WERI-Rb-1 (cell line): ENCODE data around the gene TBC1D32.
"Not testable (repeated sequence)": the region's sequence is repeated elsewhere in the genome, so short reads cannot be mapped to it uniquely, and the experiment has no call there.

ENCODE experiments used
- DNase-seq: peaks from one replicate; pipeline ENCODE4 v3.0.0-alpha.2; 2020
- H3K27ac ChIP-seq: fragments of 250-450 bp; sonication (Bioruptor Pico); 2 replicates; pipeline ENCODE4 v1.5.1; 2020; ENCODE audit warnings: mild to moderate bottlenecking, moderate library complexity
- H3K27me3 ChIP-seq: fragments of 250-450 bp; sonication (Bioruptor Pico); 2 replicates; pipeline ENCODE4 v1.5.1; 2021; ENCODE audit warnings: mild to moderate bottlenecking, low read depth, moderate library complexity; ENCODE audit not compliant: insufficient read depth, severe bottlenecking
- H3K36me3 ChIP-seq: fragments of 250-450 bp; sonication (Bioruptor Pico); 2 replicates; pipeline ENCODE4 v1.5.1; 2020; ENCODE audit warnings: mild to moderate bottlenecking, moderate library complexity
- H3K4me3 ChIP-seq: 2 replicates; pipeline ENCODE4 v1.5.1; 2011; ENCODE audit warnings: low read depth, mild to moderate bottlenecking, control low read depth, low read length
- H3K9me3 ChIP-seq: fragments of 250-450 bp; sonication (Bioruptor Pico); 2 replicates; pipeline ENCODE4 v1.5.1; 2021; ENCODE audit warnings: mild to moderate bottlenecking, moderate library complexity; ENCODE audit not compliant: severe bottlenecking
- CTCF ChIP-seq: IDR thresholded peaks from 2 replicates; pipeline ENCODE4 v1.5.1; 2011; ENCODE audit warnings: low read depth, mild to moderate bottlenecking, control low read depth, inconsistent platforms, low read length

The TBC1D32 gene

GRCh38 chr6:121334299-121335086 is at the start of gene TBC1D32:
TSS of gene TBC1D32 (minus strand) at chr6:121334480. CDS start at chr6:121334430, 50 bp downstream.
- peak within 1 kb of the TSS; percentile 54 for H3K4me3 ChIP-seq
- no peaks in the 10 kb centered on the region for H3K36me3 ChIP-seq
- H3K27ac ChIP-seq, result peak within 1 kb of the TSS; percentile 81
- peak; percentile 92 for DNase-seq
- H3K27me3 ChIP-seq, result no peaks in the 10 kb centered on the region
- no peaks in the 10 kb centered on the region for H3K9me3 ChIP-seq
- TF ChIP-seq CTCF, result no peak

- Histone ChIP-seq H3K27me3 (no peaks in the 10 kb centered on the region), H3K4me3 (no peak overlapping the region), H3K27ac (no peak overlapping the region), H3K9me3 (no peaks in the 10 kb centered on the region), H3K36me3 (no peaks in the 10 kb centered on the region)
- TF ChIP-seq CTCF, result no peak
- DNase-seq, result no peak
Measured at GRCh38 chr6:121383478-121383877, 49.2 kb upstream of the TBC1D32 start.

- no peak for TF ChIP-seq CTCF
- DNase-seq, result no peak
- Histone ChIP-seq H3K27ac (no peak overlapping the region), H3K9me3 (no peaks in the 10 kb centered on the region), H3K27me3 (no peaks in the 10 kb centered on the region), H3K4me3 (no peak overlapping the region), H3K36me3 (no peaks in the 10 kb centered on the region)
Measured at GRCh38 chr6:121382467-121383121, 48.3 kb upstream of the TBC1D32 start.

- H3K9me3 ChIP-seq, result no peaks in the 10 kb centered on the region
- no peak overlapping the region for H3K4me3 ChIP-seq
- H3K27me3 ChIP-seq, result no peaks in the 10 kb centered on the region
- no peak for TF ChIP-seq CTCF
- no peak overlapping the region for H3K27ac ChIP-seq
- H3K36me3 ChIP-seq, result no peaks in the 10 kb centered on the region
- DNase-seq, result no peak
Measured at GRCh38 chr6:121376411-121376810, 42.1 kb upstream of the TBC1D32 start.

- H3K36me3 ChIP-seq, DNase-seq, H3K9me3 ChIP-seq, H3K27me3 ChIP-seq, H3K27ac ChIP-seq, H3K4me3 ChIP-seq: not testable (repeated sequence)
Measured at GRCh38 chr6:121374219-121374618, 39.9 kb upstream of the TBC1D32 start.

GRCh38 chr6:121365536-121366521 is 31.5 kb upstream of the TBC1D32 start:
- no peak for TF ChIP-seq CTCF
- Histone ChIP-seq H3K27me3 (no peaks in the 10 kb centered on the region), H3K27ac (no peak overlapping the region), H3K4me3 (no peak overlapping the region), H3K9me3 (no peaks in the 10 kb centered on the region), H3K36me3 (no peaks in the 10 kb centered on the region)
- DNase-seq, result no peak
